NCI-H345 treated with DMSO at 0.1 percent for 48 hours (cell line): ENCODE results near the gene SPN.
"Not testable (repeated sequence)": the region's sequence is repeated elsewhere in the genome, so short reads cannot be mapped to it uniquely, and the experiment has no call there.

Experiments used
- DNase-seq: peaks from one replicate; lab custom pipeline; 2025; ENCODE audit not compliant: unreplicated experiment; lab: John Stamatoyannopoulos, UW

SPN gene

DNA sequence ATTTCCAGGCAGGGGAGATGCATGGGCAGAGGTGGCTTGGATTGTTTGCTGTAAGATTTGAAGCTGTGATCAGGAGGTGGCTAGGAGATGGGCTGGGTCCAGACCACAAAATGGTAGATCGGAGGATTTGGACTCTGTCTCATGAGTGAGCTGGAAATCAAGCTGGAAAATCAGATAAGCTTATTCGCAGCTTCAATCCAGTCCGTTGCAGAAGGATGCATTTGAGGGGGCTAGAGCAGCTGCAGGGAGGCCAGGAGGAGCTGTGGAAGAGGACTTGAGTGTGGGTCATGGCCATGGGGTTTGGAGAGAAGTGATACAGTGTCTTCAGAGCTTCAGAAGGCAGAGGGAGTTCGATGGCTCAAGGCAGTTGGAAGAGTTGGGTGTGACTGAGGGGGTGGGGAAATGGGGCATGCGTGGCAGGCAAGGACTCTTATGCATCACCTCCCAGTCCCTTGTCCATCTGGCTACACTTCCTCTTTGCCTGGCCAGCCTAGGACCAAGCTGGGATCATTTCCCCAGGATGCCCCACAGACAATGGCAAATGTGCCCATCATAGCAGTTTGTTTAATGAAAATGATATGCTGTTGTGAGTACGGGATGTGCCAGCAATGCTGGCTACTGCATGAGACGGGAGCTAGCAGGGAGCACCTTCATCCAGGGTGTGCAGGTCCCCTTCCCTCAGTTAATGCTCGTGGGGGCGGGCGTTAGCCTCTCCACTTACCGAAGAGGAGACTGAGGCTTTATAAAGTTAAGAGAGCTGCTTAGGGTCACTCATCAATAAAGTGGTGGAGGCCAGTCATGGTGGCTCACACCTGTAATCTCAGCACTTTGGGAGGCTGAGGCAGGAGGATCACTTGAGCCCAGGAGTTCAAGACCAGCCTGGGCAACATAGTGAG, 36.5 kb downstream of the SPN start:
- no peak for DNase-seq

DNA sequence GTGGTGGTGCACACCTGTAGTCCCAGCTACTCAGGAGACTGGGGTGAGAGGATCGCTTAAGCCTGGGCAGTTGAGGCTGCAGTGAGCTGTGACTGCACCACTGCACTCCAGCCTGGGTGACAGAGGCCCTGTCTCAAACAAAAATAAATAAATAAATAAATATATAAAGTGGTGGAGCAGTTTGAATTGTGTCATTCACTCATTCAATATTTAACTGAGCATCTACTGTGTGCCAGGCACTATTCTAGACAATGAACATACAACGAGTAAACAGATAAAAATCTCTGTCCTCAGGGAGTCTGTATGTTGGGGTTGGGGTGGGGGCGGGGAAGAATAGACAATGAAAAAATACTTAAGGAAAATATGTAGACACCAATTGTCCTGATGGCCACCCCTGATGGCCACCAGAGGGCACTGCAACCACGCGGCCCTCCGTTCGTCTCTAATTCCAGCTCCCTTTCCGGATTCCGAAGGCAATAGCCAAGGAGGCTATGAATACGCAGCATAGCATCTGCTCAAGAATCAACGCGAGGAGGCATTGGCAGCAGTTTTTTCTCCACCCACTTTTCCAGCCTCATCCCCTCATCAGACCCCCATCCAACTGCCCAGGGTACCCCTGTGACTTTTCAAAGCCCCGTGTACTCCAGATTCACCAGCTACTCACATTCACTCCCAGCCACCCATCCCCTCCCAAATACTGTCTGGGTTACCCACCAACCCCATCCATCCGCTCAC, 37.4 kb downstream of the SPN start:
- DNase-seq: peak; percentile 66

DNA sequence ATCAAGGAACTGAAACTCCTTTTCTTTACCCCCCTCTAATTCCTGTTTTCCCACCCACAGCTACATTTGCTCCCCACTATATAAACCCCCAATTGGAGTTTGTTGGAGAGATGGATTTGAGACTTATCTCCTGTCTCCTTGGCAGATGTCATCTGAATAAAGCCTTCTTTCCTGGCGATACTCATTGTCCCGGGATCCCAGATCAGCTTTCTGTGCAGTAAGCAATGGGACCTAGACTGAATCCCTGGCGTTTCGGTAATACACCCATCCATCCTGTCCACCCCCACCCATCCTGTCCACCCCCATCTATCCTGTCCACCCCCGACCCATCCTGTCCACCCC, 38.1 kb downstream of the SPN start:
- no peak for DNase-seq

DNA sequence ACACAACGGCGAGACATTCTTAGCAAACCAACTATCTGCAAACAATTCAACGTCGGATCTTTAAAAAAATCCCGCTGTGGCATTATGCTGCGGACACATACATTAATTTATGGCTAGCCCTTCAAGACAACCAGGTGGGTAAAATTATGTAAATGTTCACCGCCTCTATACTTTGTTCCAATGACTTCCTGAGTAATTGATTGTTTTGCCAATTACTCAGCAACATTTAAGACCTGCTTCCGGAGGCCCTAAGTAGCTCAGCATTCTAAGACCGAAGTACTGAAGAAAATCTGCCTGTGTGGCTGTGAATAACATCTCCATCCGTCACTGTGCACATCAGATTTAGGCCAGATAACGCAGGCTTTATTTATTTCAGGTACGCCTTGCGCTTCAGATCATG, 39.2 kb downstream of the SPN start:
- DNase-seq: no peak

DNA sequence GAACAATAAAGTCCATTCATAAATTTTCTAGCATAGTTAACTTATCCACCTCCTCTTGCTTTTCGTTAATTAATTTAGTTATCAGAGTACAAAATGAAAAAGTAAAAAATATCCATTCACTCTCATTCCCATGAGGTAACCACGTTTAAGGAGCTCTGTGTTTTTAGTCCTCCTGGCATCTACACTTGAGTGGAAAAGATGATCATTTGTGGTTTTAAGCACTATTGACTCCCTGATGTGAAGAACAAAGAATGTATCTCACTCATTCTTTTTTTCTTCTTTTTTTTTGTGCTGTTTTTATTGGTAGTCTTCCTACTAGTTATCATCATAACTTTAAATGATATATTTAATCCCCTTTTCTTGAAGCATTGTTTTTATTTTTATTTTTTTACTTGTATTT, 42.0 kb downstream of the SPN start:
- no peak for DNase-seq

DNA sequence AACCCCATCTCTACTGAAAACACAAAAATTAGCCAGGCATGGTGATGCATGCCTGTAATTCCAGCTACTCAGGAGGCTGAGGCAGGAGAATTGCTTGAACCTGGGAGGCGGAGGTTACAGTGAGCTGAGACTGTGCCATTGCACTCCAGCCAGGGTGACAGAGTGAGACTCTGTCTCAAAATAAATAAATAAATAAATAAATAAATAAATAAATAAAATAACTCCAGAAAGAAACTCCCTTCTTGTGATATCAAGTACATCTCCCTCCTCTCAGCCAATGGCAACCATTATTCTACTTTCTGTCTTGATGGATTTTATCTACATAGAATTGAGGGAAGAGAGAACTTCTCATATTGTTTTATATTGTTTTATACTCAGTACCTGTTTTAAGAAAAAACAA, 44.1 kb downstream of the SPN start:
- DNase-seq: not testable (repeated sequence)

DNA sequence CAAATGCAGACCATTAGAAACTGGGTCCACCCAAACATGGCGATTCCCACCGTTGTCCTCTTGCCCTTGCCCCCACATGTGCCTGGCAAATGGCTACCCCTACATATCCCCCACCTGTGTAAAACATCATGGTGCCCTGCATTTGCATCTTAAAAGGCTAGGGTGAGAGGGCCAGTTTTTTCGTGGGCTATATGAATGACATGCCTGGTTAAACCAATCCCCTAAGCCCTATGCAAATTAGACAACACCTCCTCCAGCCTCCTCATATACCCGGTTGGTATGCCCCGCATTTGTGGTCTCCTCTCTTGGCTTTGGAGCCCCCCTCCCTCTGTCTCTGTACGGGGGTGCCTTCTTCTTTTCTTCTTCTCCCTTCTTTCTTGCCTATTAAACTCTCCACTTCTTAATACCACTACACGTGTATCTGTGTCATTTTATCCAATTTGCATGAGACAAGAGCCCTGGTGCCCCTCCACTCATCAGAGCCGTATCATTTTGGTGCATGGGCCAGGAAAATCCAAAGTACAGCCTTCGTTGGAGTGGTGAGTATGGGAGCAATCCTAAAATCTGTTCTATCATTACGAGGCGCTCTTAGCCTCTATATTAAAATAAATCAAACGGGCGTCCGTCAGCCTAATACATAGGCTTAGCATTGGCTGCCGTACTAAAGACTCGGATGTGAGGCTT, 46.0 kb downstream of the SPN start:
- DNase-seq: no peak

DNA sequence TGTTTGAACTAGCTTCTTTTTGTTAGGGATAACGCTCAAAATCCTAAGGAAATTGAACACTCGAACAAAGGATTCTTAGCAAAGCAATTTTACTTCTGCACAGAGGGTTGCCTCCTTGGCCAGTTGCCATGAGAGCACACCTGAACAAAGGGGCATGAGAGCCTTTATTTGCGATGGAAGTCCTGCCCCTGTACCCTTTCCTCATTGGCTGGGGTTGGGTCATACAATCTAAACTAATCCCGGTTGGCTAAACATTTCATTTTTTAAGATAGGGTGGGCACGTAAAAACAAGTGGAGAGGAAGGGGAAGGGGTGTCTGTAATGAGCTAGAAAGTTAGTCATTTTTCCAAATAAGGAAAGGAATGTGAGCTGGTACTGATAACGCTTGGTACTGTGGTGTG, 46.6 kb downstream of the SPN start:
- DNase-seq: not testable (repeated sequence)

DNA sequence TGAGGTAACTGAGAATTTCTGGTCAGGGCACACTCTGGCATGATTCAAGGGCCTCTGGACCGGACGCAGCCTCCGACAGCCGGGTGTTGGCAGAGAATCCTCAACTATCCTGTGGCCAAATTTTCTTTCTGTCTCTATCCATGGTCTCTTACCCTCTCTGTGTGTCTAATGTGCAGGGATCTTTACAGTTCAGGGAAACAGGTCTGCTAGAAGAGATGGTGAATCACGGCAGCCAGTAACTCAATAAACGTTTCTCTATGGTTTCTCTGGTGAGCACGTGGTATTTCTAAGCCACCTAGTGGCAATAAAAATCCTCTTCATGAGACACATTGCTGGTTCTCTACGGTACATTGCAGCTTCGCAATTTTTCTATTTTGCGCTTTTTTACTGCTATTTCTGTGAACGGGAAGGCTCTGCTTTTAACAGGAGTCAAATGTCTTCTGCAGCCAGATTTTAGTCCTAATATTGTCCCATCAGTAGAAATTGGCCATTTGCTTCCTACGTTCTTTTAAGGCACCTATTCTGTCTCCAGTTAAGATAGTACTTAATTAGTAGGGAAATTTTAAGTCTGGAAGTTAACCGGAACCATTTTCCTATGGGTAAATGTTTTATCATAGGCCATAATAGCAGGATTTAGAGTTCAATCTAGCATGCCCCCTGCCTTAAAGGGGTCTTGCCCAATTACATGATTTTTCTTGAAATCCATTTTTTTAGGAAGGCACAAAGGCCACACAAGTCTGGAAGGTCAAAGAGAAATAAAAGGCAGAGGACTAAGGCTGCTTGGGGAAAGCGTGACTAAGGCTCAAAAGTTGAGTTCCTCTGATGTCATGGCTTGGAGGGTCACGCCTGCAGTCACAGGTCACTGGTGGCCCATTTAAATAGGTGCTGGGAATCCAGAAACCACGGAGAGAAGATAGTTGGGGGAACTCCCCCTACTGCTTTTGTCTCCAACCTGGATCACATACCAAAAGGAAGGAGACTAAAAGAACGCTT, 47.5 kb downstream of the SPN start:
- no peak for DNase-seq

DNA sequence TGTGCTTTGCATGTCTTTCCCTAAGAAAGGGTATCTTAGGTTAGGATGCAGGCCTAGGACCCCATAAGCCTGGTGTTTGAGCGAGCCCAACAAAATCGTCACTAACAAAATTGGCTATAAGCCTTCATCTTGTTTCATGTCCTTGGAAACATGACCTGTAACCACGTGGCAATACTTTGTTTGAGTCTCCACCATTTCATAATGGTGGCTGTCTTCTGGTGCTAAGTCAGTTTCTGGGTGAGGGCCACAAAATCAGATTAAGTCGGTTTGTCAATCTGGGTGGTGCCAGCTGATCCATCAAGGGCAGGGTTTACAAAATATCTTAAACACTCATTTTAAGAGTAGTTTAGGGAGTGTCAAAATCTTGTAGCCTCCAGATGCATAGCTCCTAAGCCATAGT, 49.8 kb downstream of the SPN start:
- DNase-seq: no peak

DNA sequence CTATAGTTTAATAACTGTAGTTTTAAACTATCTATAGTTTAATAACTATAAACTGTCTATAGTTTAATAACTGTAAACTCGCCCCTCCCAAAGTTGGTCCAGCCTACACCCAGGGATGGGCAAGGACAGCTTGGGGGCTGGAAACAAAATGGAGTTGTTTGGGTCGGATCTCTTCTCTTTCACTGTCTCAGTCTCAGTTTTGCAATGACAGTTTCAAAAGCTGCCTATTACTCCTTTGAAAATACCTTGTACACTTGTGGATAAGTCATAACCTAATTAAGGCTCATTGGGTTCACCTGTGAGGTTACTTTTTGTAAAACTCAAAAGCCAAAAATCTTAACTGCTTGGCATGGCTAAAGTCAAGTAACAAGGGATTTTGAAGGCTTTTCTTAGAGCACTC, 51.3 kb downstream of the SPN start:
- DNase-seq: no peak

DNA sequence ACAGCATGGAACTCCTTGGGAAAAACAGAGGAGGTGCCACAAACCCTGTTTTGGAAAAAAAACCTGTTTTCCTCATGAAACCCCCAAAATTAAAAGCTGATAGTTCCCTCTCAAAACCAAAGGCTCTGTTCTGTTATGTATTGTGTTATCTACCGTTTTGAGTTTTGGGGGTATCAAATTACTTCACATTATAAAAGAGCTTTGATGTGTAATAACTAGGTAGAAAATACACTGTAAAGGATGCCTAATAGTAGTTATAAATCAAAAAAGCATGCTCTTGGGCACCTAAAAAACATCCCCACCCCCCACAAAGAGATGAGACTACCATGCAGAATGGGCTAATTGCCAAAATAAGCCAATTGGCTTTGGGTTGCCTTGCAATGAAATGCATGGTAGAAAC, 51.9 kb downstream of the SPN start:
- no peak for DNase-seq

DNA sequence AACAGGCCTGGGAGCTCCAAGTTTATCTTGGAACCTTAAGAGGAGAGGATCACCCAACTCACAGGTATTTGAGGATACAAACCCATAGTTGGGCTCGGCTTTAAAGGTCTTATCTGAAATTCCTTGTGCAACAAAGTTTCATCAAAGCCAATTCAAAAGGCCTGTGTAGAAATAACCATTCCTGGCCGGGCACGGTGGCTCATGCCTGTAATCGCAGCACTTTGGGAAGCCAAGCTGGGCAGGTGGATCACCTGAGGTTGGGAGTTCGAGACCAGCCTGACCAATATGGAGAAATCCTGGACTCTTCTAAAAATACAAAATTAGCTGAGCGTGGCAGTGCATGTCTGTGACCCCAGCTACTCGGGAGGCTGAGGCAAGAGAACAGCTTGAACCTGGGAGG, 54.1 kb downstream of the SPN start:
- DNase-seq: no peak

DNA sequence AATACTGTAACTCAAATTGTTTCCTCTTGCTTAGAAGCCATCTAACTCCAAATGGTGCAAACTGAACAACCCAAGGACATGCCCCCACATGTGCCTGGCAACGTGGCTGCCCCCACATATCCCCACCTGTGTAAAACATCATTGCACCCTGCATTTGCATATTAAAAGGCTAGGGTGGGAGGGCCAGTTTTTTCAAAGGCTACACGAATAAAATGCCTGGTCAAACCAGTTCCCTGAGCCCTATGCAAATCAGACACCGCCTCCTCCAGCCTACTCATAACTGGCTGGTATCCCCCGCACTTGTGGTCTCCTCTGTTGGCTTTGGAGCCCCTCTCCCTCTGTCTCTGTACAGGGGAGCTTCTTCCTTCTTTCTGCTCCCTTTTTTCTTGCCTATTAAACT, 56.0 kb downstream of the SPN start:
- no peak for DNase-seq
